Measurements from ENCODE around the gene APBB1IP. TPM values are rescaled to one million over a fixed set of nuclear protein-coding genes. Genes with fewer than 3 reads are reported as not detected.

Gene APBB1IP
- polyA plus RNA-seq, 12 donors, result 1.2 to 9.5 (median 1.9) TPM; not detected in 1

- no peak for DNase-seq
These were observed 69.3 kb downstream of the APBB1IP start for GRCh38 chr10:26507441-26507840.

- DNase-seq, result no peak
These were observed 69.9 kb downstream of the APBB1IP start for GRCh38 chr10:26508016-26508415.

- DNase-seq, result no peak
These were observed 71.2 kb downstream of the APBB1IP start for GRCh38 chr10:26509307-26509706.

- DNase-seq, result no peak
These were observed 75.0 kb downstream of the APBB1IP start for GRCh38 chr10:26513101-26513500.

GRCh38 chr10:26516540-26517101 is 78.5 kb downstream of the APBB1IP start:
- no peak for DNase-seq

- no peak for DNase-seq
These were observed 79.2 kb downstream of the APBB1IP start for GRCh38 chr10:26517141-26517867.

- no peak for DNase-seq
These were observed 81.7 kb downstream of the APBB1IP start for GRCh38 chr10:26519803-26520202.

- no peak for DNase-seq
These were observed 82.4 kb downstream of the APBB1IP start for GRCh38 chr10:26520575-26520974.

GRCh38 chr10:26524161-26524896 is 86.2 kb downstream of the APBB1IP start:
- no peak for DNase-seq

GRCh38 chr10:26525586-26525985 is 87.4 kb downstream of the APBB1IP start:
- no peak for DNase-seq

- DNase-seq, result no peak
These were observed 88.9 kb downstream of the APBB1IP start for GRCh38 chr10:26527018-26527417.

- DNase-seq, result no peak
These were observed 89.9 kb downstream of the APBB1IP start for GRCh38 chr10:26528048-26528447.

- no peak for DNase-seq
These were observed 90.7 kb downstream of the APBB1IP start for GRCh38 chr10:26528715-26529393.

- no peak for DNase-seq
These were observed 96.2 kb downstream of the APBB1IP start for GRCh38 chr10:26534384-26534783.

- DNase-seq, result no peak
These were observed 102.5 kb downstream of the APBB1IP start for GRCh38 chr10:26540601-26541000.

GRCh38 chr10:26543567-26544306 is 105.6 kb downstream of the APBB1IP start:
- no peak for DNase-seq

GRCh38 chr10:26544932-26545331 is 106.8 kb downstream of the APBB1IP start:
- DNase-seq, result no peak

GRCh38 chr10:26550774-26551526 is 112.8 kb downstream of the APBB1IP start:
- DNase-seq, result no peak

- DNase-seq, result no peak
These were observed 116.1 kb downstream of the APBB1IP start for GRCh38 chr10:26554246-26554645.

- DNase-seq, result peak; percentile 45
These were observed 117.7 kb downstream of the APBB1IP start for GRCh38 chr10:26555719-26556368.

Measured in muscle of arm (tissue), 12 donors.